WTC11 (cell line): ENCODE measurements around the gene AVP. TPM values are rescaled to one million over a fixed set of nuclear protein-coding genes. Genes with fewer than 3 reads are reported as not detected.

Experiments
- ATAC-seq: fragments of 200-7000 bp; cut with Tn5 transposase; 2 replicates; pipeline ENCODE4 v1.10.0; 2021; ENCODE audit warnings: mild to moderate bottlenecking, moderate library complexity
- CTCF ChIA-PET: fragments of 300-600 bp; sonication (Branson Sonifier 250); formaldehyde crosslinking; loops from one replicate; lab custom pipeline; 2021; ENCODE audit warnings: antibody characterized with exemption; lab: Charles Lee
- POLR2A ChIA-PET: fragments of 350-600 bp; sonication (Branson Sonifier 250); formaldehyde crosslinking; loops from one replicate; lab custom pipeline; 2021; ENCODE audit warnings: antibody characterized with exemption; lab: Charles Lee
- DNase-seq: peaks from one replicate; pipeline ENCODE4 v3.0.0; 2021; ENCODE audit warnings: low spot score
- H3K27ac Mint-ChIP-seq: 2 replicates; pipeline ENCODE4 v1.8.0; 2021; ENCODE audit warnings: mixed read lengths
- H3K27me3 Mint-ChIP-seq: 2 replicates; pipeline ENCODE4 v1.8.0; 2021; ENCODE audit warnings: low read depth, mild to moderate bottlenecking, moderate library complexity, mixed read lengths
- H3K36me3 Mint-ChIP-seq: 2 replicates; pipeline ENCODE4 v1.8.0; 2021; ENCODE audit warnings: mixed read lengths
- H3K4me1 Mint-ChIP-seq: 2 replicates; pipeline ENCODE4 v1.8.0; 2022; ENCODE audit warnings: mixed read lengths
- H3K4me3 Mint-ChIP-seq: 2 replicates; pipeline ENCODE4 v1.8.0; 2021; ENCODE audit warnings: mild to moderate bottlenecking, moderate library complexity, mixed read lengths
- H3K9me3 Mint-ChIP-seq: 2 replicates; pipeline ENCODE4 v1.8.0; 2021; ENCODE audit warnings: mixed read lengths
- ATF1 ChIP-seq: sonication (generic); formaldehyde crosslinking; IDR thresholded peaks from 2 replicates; pipeline ENCODE4 v1.8.1; 2023; ENCODE audit warnings: mild to moderate bottlenecking, moderate library complexity, missing genetic modification reagents
- CBFB ChIP-seq: sonication (generic); formaldehyde crosslinking; IDR thresholded peaks from 2 replicates; pipeline ENCODE4 v1.8.1; 2022; ENCODE audit warnings: mild to moderate bottlenecking, low read depth, missing genetic modification reagents
- CREB1 ChIP-seq: sonication (generic); formaldehyde crosslinking; IDR thresholded peaks from 2 replicates; pipeline ENCODE4 v1.8.0; 2023; ENCODE audit warnings: mild to moderate bottlenecking, missing genetic modification reagents
- CREM ChIP-seq: sonication (generic); formaldehyde crosslinking; IDR thresholded peaks from 2 replicates; pipeline ENCODE4 v1.8.1; 2022; ENCODE audit warnings: mild to moderate bottlenecking, missing genetic modification reagents, moderate library complexity
- ESRRA ChIP-seq: sonication (generic); formaldehyde crosslinking; IDR thresholded peaks from 2 replicates; pipeline ENCODE4 v1.8.1; 2022; ENCODE audit warnings: mild to moderate bottlenecking, missing genetic modification reagents, borderline replicate concordance
- FOXP1 ChIP-seq: sonication (generic); formaldehyde crosslinking; IDR thresholded peaks from 2 replicates; pipeline ENCODE4 v1.8.0; 2022; ENCODE audit warnings: missing genetic modification reagents, mild to moderate bottlenecking, moderate library complexity, borderline replicate concordance
- GABPB1 ChIP-seq: sonication (generic); formaldehyde crosslinking; IDR thresholded peaks from 2 replicates; pipeline ENCODE4 v1.8.1; 2023; ENCODE audit warnings: mild to moderate bottlenecking, missing genetic modification reagents
- HMGA2 ChIP-seq: fragments of 250-450 bp; sonication (Bioruptor Pico); IDR thresholded peaks from 2 replicates; pipeline ENCODE4 v1.4.0; 2021; ENCODE audit warnings: mild to moderate bottlenecking, moderate library complexity
- IRF2 ChIP-seq: sonication (generic); formaldehyde crosslinking; IDR thresholded peaks from 2 replicates; pipeline ENCODE4 v1.8.0; 2022; ENCODE audit warnings: low read depth, missing genetic modification reagents, borderline replicate concordance
- JAZF1 ChIP-seq: fragments of 250-450 bp; sonication (Bioruptor Pico); IDR thresholded peaks from 2 replicates; pipeline ENCODE4 v1.9.0; 2021; ENCODE audit warnings: moderate library complexity, mild to moderate bottlenecking, inconsistent platforms
- JUN ChIP-seq: sonication (generic); formaldehyde crosslinking; IDR thresholded peaks from 2 replicates; pipeline ENCODE4 v1.8.0; 2023; ENCODE audit warnings: mild to moderate bottlenecking, missing genetic modification reagents
- MAX ChIP-seq: sonication (generic); formaldehyde crosslinking; IDR thresholded peaks from 2 replicates; pipeline ENCODE4 v1.8.0; 2022; ENCODE audit warnings: mild to moderate bottlenecking, missing genetic modification reagents
- NFATC4 ChIP-seq: fragments of 250-450 bp; sonication (Bioruptor Pico); IDR thresholded peaks from 2 replicates; pipeline ENCODE4 v1.9.0; 2021; ENCODE audit warnings: mild to moderate bottlenecking
- NFYB ChIP-seq: sonication (generic); formaldehyde crosslinking; conservative IDR thresholded peaks from 2 replicates; pipeline ENCODE4 v1.8.0; 2022; ENCODE audit warnings: low read depth, missing genetic modification reagents
- NR3C1 ChIP-seq: sonication (generic); formaldehyde crosslinking; conservative IDR thresholded peaks from 2 replicates; pipeline ENCODE4 v1.8.1; 2023; ENCODE audit warnings: low read depth, mild to moderate bottlenecking, missing genetic modification reagents
- PRDM15 ChIP-seq: sonication (generic); formaldehyde crosslinking; IDR thresholded peaks from 2 replicates; pipeline ENCODE4 v1.8.0; 2022; ENCODE audit warnings: missing genetic modification reagents
- SMAD4 ChIP-seq: sonication (generic); formaldehyde crosslinking; IDR thresholded peaks from 2 replicates; pipeline ENCODE4 v1.8.0; 2022; ENCODE audit warnings: mild to moderate bottlenecking, missing genetic modification reagents
- ZMAT4 ChIP-seq: fragments of 250-450 bp; sonication (Bioruptor Pico); IDR thresholded peaks from 2 replicates; pipeline ENCODE4 v1.9.0; 2021; ENCODE audit warnings: mild to moderate bottlenecking
- ZNF232 ChIP-seq: sonication (generic); formaldehyde crosslinking; IDR thresholded peaks from 2 replicates; pipeline ENCODE4 v1.8.0; 2022; ENCODE audit warnings: mild to moderate bottlenecking, missing genetic modification reagents
- ZNF423 ChIP-seq: fragments of 250-450 bp; sonication (Bioruptor Pico); IDR thresholded peaks from 2 replicates; pipeline ENCODE4 v2.1.2; 2022; ENCODE audit warnings: mild to moderate bottlenecking, moderate library complexity
- total RNA-seq: library from RNA; stranded (reverse); gene quantifications from 3 replicates; pipeline ENCODE4 v1.2.3, GENCODE V29; 2021

Gene AVP
- total RNA-seq, 1 experiment from 2014 or later, result 0.50 TPM

GRCh38 chr20:3084986-3085360, 449 bp upstream of the AVP start:
- TF ChIP-seq ESRRA (no peak), ATF1 (no peak), PRDM15 (CRISPR knock-in tag) (no peak), HMGA2 (CRISPR knock-in tag) (no peak), NFATC4 (no peak), SMAD4 (no peak)
- POLR2A ChIA-PET, result no interaction called here
- CTCF ChIA-PET, result no interaction called here
- DNase-seq (no peak), ATAC-seq (no peak)
- Mint-ChIP-seq H3K27me3 (peaks cover 42% of the 10 kb centered on the region), H3K27ac (no peak overlapping the region), H3K4me1 (peaks cover 7% of the 10 kb centered on the region; the same call in 1 of the 2 replicates), H3K36me3 (no peaks in the 10 kb centered on the region), H3K9me3 (peaks cover 3% of the 10 kb centered on the region), H3K4me3 (no peak overlapping the region)

- DNase-seq (peak; percentile 48), ATAC-seq (peak; percentile 77)
- H3K36me3 Mint-ChIP-seq, result no peaks in the 10 kb centered on the region
- ChIA-PET CTCF (interaction anchor here (1.0 to 1.5 kb wide), 2 partner anchors 14 to 234 kb away, joined by 5 read pairs; no protein-coding TSS in a partner anchor), POLR2A (interaction anchor here (1.1 kb wide), 1 partner anchor 10 kb away, joined by 4 read pairs; no protein-coding TSS in a partner anchor)
- no peak overlapping the region for H3K27ac Mint-ChIP-seq
- peaks cover 55% of the 10 kb centered on the region for H3K27me3 Mint-ChIP-seq
- no peaks in the 10 kb centered on the region for H3K9me3 Mint-ChIP-seq
- H3K4me1 Mint-ChIP-seq, result peaks cover 7% of the 10 kb centered on the region; the same call in 1 of the 2 replicates
- TF ChIP-seq CREB1 (CRISPR knock-in tag), result 0 out of 2 replicates have a peak, but pooled peaks have one; percentile 10
- TF ChIP-seq ZMAT4 (CRISPR knock-in tag), result no peak
- 0 out of 2 replicates have a peak, but pooled peaks have one; percentile 45 for TF ChIP-seq MAX (CRISPR knock-in tag)
- H3K4me3 Mint-ChIP-seq, result peak overlapping the region; percentile 60
Observed at GRCh38 chr20:3082955-3083952, 1.3 kb downstream of the AVP start.

- ChIA-PET CTCF (interaction anchor here (1.0 to 1.5 kb wide), 2 partner anchors 13 to 234 kb away, joined by 5 read pairs; no protein-coding TSS in a partner anchor), POLR2A (interaction anchor here (1.1 kb wide), 1 partner anchor 9 kb away, joined by 4 read pairs; no protein-coding TSS in a partner anchor)
- H3K27ac Mint-ChIP-seq, result no peak overlapping the region
- H3K4me3 Mint-ChIP-seq, result peak overlapping the region; percentile 64
- H3K27me3 Mint-ChIP-seq, result peaks cover 59% of the 10 kb centered on the region
- peak; percentile 24 for DNase-seq
- TF ChIP-seq FOXP1 (CRISPR knock-in tag) (peak; percentile 18; the same call in 1 of the 2 replicates), JAZF1 (CRISPR knock-in tag) (no peak), JUN (CRISPR knock-in tag) (0 out of 2 replicates have a peak, but pooled peaks have one; percentile 34), NR3C1 (no peak), IRF2 (CRISPR knock-in tag) (no peak), CREM (CRISPR knock-in tag) (no peak), NFYB (CRISPR knock-in tag) (no peak), CBFB (CRISPR knock-in tag) (no peak), ZNF423 (CRISPR knock-in tag) (no peak), GABPB1 (CRISPR knock-in tag) (no peak), ZNF232 (CRISPR knock-in tag) (no peak)
- peaks cover 7% of the 10 kb centered on the region; the same call in 1 of the 2 replicates for H3K4me1 Mint-ChIP-seq
- peak; percentile 29 for ATAC-seq
- no peaks in the 10 kb centered on the region for H3K36me3 Mint-ChIP-seq
- H3K9me3 Mint-ChIP-seq, result no peaks in the 10 kb centered on the region
Observed at GRCh38 chr20:3082306-3082951, 2.1 kb downstream of the AVP start.
